ENCODE measurements around the gene MDFI.

DNA sequence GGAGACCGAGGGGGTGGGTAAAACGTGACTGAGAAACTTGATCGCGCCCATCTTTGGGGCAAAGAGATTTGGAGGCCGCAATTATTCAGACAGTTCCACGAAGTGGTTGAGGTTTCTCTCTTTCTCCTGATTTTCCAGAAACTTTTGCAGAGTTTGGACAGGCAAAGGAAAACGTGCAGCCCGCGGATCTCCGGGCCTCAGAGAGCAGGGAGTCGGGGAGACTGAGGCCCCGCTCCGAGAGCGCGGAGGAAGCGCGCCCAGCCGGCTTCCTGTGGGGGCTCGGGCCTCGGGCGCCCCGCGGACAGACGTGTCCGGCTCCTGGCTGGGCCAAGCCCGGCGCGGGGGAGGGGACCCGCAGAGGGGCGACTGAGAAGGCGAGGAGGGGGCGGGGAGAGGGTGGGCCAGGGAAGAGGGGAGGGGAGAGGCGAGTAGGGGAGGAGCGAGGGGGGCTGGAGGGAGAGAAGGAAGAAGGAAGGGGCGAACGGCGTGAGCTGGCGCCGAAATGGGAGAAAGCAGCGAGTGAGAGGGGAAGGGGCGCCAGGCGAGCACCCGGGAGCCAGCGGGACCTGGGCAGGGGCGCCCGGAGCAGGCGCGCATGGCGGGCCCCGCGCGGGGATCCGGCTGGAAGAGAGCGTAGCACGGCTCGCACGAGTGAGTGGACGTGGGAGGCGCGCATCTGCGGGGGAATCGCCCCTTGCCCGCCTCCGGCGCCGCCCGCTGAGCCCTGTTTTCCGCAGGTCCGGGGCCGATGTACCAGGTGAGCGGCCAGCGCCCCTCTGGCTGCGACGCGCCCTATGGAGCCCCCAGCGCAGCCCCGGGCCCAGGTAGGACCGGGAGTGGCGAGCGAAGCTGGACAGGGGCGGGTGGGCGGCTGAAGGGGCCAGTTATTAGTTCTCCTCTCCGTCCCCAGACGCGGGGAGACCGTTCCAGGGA is at the start of gene MDFI:
- TF ChIP-seq POLR2A (IDR thresholded peaks at IDR 0.05): no peak
- TF ChIP-seq, protein P1, sequence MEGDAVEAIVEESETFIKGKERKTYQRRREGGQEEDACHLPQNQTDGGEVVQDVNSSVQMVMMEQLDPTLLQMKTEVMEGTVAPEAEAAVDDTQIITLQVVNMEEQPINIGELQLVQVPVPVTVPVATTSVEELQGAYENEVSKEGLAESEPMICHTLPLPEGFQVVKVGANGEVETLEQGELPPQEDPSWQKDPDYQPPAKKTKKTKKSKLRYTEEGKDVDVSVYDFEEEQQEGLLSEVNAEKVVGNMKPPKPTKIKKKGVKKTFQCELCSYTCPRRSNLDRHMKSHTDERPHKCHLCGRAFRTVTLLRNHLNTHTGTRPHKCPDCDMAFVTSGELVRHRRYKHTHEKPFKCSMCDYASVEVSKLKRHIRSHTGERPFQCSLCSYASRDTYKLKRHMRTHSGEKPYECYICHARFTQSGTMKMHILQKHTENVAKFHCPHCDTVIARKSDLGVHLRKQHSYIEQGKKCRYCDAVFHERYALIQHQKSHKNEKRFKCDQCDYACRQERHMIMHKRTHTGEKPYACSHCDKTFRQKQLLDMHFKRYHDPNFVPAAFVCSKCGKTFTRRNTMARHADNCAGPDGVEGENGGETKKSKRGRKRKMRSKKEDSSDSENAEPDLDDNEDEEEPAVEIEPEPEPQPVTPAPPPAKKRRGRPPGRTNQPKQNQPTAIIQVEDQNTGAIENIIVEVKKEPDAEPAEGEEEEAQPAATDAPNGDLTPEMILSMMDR (IDR thresholded peaks at IDR 0.05): no peak
